ENCODE data around the gene CHTOP. TPM values are rescaled to one million over a fixed set of nuclear protein-coding genes. Genes with fewer than 3 reads are reported as not detected.
A peak's percentile ranks its signal among the peaks of the same experiment; 100 is the strongest.
"Not testable (repeated sequence)": the region's sequence is repeated elsewhere in the genome, so short reads cannot be mapped to it uniquely, and the experiment has no call there.

CHTOP gene, protein sequence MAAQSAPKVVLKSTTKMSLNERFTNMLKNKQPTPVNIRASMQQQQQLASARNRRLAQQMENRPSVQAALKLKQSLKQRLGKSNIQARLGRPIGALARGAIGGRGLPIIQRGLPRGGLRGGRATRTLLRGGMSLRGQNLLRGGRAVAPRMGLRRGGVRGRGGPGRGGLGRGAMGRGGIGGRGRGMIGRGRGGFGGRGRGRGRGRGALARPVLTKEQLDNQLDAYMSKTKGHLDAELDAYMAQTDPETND
- 100 to 1,000 TPM; 121 to 142 (median 124) TPM for polyA plus RNA-seq (ENCODE audit: insufficient read length in 3 of 3)
- long read RNA-seq, donor 1, transcript CHTOP-204 (6 exons, 2,096 nt): minor isoform, 14 of 53 reads
- long read RNA-seq, donor 1, transcript CHTOP-203 (6 exons, 2,165 nt): major isoform, 20 of 53 reads
- long read RNA-seq, donor 1, partial matches to known transcripts: 18 of 53 reads
- long read RNA-seq, donor 1, other reads (novel, unspliced or antisense): 0 of 53 reads
- long read RNA-seq, donor 2, transcript CHTOP-203 (6 exons, 2,165 nt): major isoform, 15 of 60 reads
- long read RNA-seq, donor 2, partial matches to known transcripts: 38 of 60 reads
- long read RNA-seq, donor 2, other reads (novel, unspliced or antisense): 0 of 60 reads
- long read RNA-seq, donor 3, transcript CHTOP-204 (6 exons, 2,096 nt): minor isoform, 18 of 85 reads
- long read RNA-seq, donor 3, transcript CHTOP-203 (6 exons, 2,165 nt): major isoform, 30 of 85 reads
- long read RNA-seq, donor 3, partial matches to known transcripts: 29 of 85 reads
- long read RNA-seq, donor 3, other reads (novel, unspliced or antisense): 7 of 85 reads
- long read RNA-seq, donor 4, transcript CHTOP-204 (6 exons, 2,096 nt): minor isoform, 9 of 44 reads
- long read RNA-seq, donor 4, transcript CHTOP-203 (6 exons, 2,165 nt): major isoform, 18 of 44 reads
- long read RNA-seq, donor 4, partial matches to known transcripts: 16 of 44 reads
- long read RNA-seq, donor 4, other reads (novel, unspliced or antisense): 0 of 44 reads
- long read RNA-seq, donor 5: 0 reads
- long read RNA-seq, donor 6, transcript CHTOP-203 (6 exons, 2,165 nt): major isoform, 14 of 50 reads
- long read RNA-seq, donor 6, transcript CHTOP-204 (6 exons, 2,096 nt): minor isoform, 8 of 50 reads
- long read RNA-seq, donor 6, partial matches to known transcripts: 25 of 50 reads
- long read RNA-seq, donor 6, other reads (novel, unspliced or antisense): 0 of 50 reads
- long read RNA-seq, donor 7, transcript CHTOP-204 (6 exons, 2,096 nt): minor isoform, 10 of 58 reads
- long read RNA-seq, donor 7, transcript CHTOP-203 (6 exons, 2,165 nt): major isoform, 19 of 58 reads
- long read RNA-seq, donor 7, partial matches to known transcripts: 28 of 58 reads
- long read RNA-seq, donor 7, other reads (novel, unspliced or antisense): 0 of 58 reads
- long read RNA-seq, donor 8, transcript CHTOP-203 (6 exons, 2,165 nt): major isoform, 32 of 504 reads
- long read RNA-seq, donor 8, transcript CHTOP-204 (6 exons, 2,096 nt): minor isoform, 16 of 504 reads
- long read RNA-seq, donor 8, partial matches to known transcripts: 454 of 504 reads
- long read RNA-seq, donor 8, other reads (novel, unspliced or antisense): 0 of 504 reads
- long read RNA-seq, donor 9, transcript CHTOP-203 (6 exons, 2,165 nt): minor isoform, 10 of 36 reads
- long read RNA-seq, donor 9, transcript CHTOP-204 (6 exons, 2,096 nt): major isoform, 11 of 36 reads
- long read RNA-seq, donor 9, partial matches to known transcripts: 8 of 36 reads
- long read RNA-seq, donor 9, other reads (novel, unspliced or antisense): 5 of 36 reads
- long read RNA-seq, donor 10, transcript CHTOP-203 (6 exons, 2,165 nt): major isoform, 25 of 63 reads
- long read RNA-seq, donor 10, transcript CHTOP-204 (6 exons, 2,096 nt): minor isoform, 14 of 63 reads
- long read RNA-seq, donor 10, partial matches to known transcripts: 24 of 63 reads
- long read RNA-seq, donor 10, other reads (novel, unspliced or antisense): 0 of 63 reads
- long read RNA-seq, donor 11, transcript CHTOP-204 (6 exons, 2,096 nt): minor isoform, 6 of 42 reads
- long read RNA-seq, donor 11, transcript CHTOP-203 (6 exons, 2,165 nt): major isoform, 19 of 42 reads
- long read RNA-seq, donor 11, partial matches to known transcripts: 16 of 42 reads
- long read RNA-seq, donor 11, other reads (novel, unspliced or antisense): 0 of 42 reads
- long read RNA-seq, donor 12, transcript CHTOP-204 (6 exons, 2,096 nt): major isoform, 8 of 21 reads
- long read RNA-seq, donor 12, partial matches to known transcripts: 8 of 21 reads
- long read RNA-seq, donor 12, other reads (novel, unspliced or antisense): 0 of 21 reads
- long read RNA-seq, donor 13, transcript CHTOP-202 (4 exons, 1,094 nt): minor isoform, 5 of 101 reads
- long read RNA-seq, donor 13, transcript CHTOP-204 (6 exons, 2,096 nt): minor isoform, 17 of 101 reads
- long read RNA-seq, donor 13, transcript CHTOP-203 (6 exons, 2,165 nt): major isoform, 39 of 101 reads
- long read RNA-seq, donor 13, partial matches to known transcripts: 28 of 101 reads
- long read RNA-seq, donor 13, other reads (novel, unspliced or antisense): 9 of 101 reads
- long read RNA-seq, donor 14, transcript CHTOP-204 (6 exons, 2,096 nt): minor isoform, 6 of 30 reads
- long read RNA-seq, donor 14, transcript CHTOP-203 (6 exons, 2,165 nt): major isoform, 15 of 30 reads
- long read RNA-seq, donor 14, partial matches to known transcripts: 6 of 30 reads
- long read RNA-seq, donor 14, other reads (novel, unspliced or antisense): 0 of 30 reads
- long read RNA-seq, donor 15, transcript CHTOP-203 (6 exons, 2,165 nt): major isoform, 8 of 11 reads
- long read RNA-seq, donor 15, partial matches to known transcripts: 0 of 11 reads
- long read RNA-seq, donor 15, other reads (novel, unspliced or antisense): 0 of 11 reads
- long read RNA-seq, donor 16, transcript CHTOP-204 (6 exons, 2,096 nt): minor isoform, 36 of 160 reads
- long read RNA-seq, donor 16, transcript CHTOP-203 (6 exons, 2,165 nt): major isoform, 43 of 160 reads
- long read RNA-seq, donor 16, partial matches to known transcripts: 63 of 160 reads
- long read RNA-seq, donor 16, other reads (novel, unspliced or antisense): 11 of 160 reads

- peak; percentile 97 to 99 (median 98) for DNase-seq (ENCODE audit: extremely low read depth in 1 of 11, low read depth in 9 of 11, low spot score in 4 of 11)
These were observed at the start of gene CHTOP for GRCh38 chr1:153633754-153634665. CHTOP (plus strand) TSS chr1:153634066; CDS start chr1:153636589, 2,523 bp downstream.

GRCh38 chr1:153585006-153585405 is 48.9 kb upstream of the CHTOP start:
- DNase-seq (ENCODE audit: extremely low read depth in 1 of 11, low read depth in 9 of 11, low spot score in 4 of 11): no peak

DNA sequence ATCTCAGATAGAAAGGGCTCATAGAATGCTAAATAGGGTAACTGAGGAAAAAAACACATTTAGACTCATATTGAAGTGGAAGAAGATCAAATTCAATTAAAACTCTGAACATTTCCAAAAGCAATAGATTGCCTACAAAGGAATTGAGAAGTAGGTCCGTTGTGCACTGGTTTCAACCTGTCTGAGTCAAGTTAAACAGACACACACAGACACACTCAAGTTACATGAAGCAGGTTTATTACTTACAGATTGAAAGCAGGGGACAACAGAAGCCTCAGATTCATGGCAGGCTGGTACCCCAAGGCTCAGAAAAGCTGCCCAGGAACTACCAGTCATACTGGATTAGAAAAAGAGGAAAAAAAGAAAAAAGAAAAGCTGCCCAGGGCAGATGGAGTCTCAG is 47.5 kb upstream of the CHTOP start:
- DNase-seq (ENCODE audit: extremely low read depth in 1 of 11, low read depth in 9 of 11, low spot score in 4 of 11): no peak

DNA sequence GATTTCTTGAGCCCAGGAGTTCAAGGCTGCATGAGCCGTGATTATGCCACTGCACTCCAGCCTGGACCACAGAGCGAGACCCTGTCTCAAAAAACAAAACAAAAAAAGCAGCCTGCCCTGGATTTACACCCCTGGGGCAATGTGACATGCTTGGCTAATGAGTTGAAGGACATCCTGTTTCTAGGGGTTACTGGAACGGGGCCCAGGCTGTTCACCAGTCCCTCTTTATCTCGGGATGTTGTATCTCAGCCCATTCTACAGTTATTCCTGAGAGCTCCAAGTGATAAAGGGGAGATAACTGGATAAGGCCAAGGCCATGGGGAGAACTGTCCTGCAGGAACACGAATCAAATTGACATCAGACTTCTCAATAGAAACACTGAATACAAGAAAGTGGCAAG is 46.6 kb upstream of the CHTOP start:
- no peak for DNase-seq (ENCODE audit: extremely low read depth in 1 of 11, low read depth in 9 of 11, low spot score in 4 of 11)

DNA sequence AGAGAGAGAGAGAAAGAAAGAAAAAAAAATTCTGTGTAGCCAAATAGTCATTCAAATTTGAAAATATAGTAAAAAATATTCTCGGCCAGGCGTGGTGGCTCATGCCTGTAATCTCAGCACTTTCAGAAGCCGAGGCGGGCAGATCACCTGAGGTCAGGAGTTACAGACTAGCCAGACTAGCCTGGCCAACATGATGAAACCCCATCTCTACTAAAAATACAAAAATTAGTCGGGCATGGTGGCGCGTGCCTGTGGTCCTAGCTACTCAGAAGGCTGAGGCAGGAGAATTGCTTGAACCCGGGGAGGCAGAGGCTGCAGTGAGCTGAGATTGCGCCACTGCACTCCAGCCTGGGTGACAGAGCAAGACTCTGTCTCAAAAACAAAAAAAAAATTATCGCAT is 45.8 kb upstream of the CHTOP start:
- not testable (repeated sequence) for DNase-seq (ENCODE audit: extremely low read depth in 1 of 11, low read depth in 9 of 11, low spot score in 4 of 11)

GRCh38 chr1:153588482-153588881 is 45.4 kb upstream of the CHTOP start:
- DNase-seq (ENCODE audit: extremely low read depth in 1 of 11, low read depth in 9 of 11, low spot score in 4 of 11): no peak

DNA sequence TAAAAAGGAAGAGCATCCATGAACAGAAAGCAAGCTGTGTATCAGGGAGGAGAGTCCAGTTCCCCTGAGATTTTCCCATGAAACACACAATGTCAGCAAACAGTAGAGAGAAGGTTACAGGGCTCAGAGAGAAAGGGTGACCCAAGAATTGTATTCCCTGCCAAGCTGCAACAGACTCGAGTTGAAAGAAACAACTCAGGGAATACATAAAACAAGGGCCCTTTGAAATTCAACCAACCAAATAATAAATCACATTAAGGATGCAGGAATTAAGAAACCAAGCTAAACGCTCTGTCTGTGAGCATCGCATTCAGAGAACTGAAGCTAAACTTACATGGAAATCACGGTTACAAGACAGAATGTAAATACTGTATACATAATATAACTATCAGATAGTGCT is 41.1 kb upstream of the CHTOP start:
- DNase-seq (ENCODE audit: extremely low read depth in 1 of 11, low read depth in 9 of 11, low spot score in 4 of 11): no peak

DNA sequence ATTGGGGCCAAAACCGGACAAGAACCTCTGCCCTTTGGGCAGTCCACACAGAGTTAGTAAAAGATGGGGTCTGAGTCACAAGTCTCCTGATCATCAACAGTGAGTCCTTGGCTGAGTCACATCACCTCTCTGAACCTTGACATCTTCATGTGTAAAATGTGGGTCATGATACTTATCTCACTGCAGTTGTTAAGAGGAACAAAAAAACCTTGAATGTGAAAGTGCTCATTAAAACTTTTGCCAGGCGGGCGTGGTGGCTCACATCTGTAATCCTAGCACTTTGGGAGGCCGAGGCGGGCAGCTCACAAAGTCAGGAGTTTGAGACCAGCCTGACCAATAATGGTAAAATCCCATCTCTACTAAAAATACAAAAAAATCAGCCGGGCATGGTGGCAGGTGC is 36.7 kb upstream of the CHTOP start:
- no peak for DNase-seq (ENCODE audit: extremely low read depth in 1 of 11, low read depth in 9 of 11, low spot score in 4 of 11)

GRCh38 chr1:153598309-153599172 is 35.3 kb upstream of the CHTOP start:
- DNase-seq (ENCODE audit: extremely low read depth in 1 of 11, low read depth in 9 of 11, low spot score in 4 of 11): no peak

DNA sequence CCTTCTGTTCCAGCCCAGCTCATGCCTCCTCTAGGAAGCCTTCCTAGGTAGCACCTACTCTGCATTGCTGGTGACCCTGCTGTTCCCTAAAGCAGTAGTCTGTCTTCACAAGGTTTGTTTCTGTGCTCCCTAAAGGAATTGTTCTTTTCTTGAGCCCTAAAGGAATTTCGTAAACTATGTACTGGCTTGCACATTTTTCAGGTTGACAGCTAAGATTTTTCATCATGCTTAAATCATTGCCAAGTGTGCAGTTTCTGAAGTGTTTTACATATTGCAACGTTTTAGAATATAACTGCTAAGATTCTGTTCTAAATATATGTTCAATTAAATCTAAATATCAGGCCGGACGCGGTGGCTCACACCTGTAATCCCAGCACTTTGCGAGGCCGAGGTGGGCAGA is 34.0 kb upstream of the CHTOP start:
- no peak for DNase-seq (ENCODE audit: extremely low read depth in 1 of 11, low read depth in 9 of 11, low spot score in 4 of 11)

DNA sequence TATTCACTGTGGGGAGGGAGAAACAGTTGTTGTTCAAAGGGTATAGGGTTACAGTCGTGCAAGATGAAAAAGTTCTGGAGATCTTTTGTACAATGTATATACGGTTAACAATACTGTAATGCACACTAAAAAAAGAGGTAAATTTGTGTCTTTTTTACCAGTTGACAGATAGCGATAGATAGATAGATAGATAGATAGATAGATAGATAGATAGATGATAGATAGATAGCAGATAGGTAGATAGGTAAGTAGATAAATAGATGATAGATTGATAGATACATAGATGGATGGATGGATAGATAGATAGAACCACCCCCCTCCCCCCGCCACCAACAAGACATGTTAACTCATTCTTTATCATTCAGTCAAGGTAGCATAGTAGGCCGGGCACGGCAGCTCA is 31.1 kb upstream of the CHTOP start:
- DNase-seq (ENCODE audit: extremely low read depth in 1 of 11, low read depth in 9 of 11, low spot score in 4 of 11): no peak

DNA sequence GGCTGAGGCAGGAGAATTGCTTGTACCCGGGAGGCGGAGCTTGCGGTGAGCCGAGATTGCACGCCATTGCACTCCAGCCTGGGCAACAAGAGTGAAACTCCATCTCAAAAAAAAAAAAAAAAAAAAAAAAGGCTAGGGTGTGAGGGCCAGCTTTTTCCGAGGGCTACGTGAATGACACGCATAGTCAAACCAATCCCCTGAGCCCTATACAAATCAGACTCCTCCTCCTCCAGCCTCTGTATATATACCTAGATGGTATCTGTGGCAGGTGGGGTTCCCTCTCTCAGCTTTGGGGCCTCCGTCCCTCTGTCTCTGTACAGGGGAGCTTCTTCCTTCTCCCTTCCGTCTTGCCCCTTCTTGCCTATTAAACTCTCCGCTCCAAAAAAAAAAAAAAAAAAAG is 27.7 kb upstream of the CHTOP start:
- no peak for DNase-seq (ENCODE audit: extremely low read depth in 1 of 11, low read depth in 9 of 11, low spot score in 4 of 11)

DNA sequence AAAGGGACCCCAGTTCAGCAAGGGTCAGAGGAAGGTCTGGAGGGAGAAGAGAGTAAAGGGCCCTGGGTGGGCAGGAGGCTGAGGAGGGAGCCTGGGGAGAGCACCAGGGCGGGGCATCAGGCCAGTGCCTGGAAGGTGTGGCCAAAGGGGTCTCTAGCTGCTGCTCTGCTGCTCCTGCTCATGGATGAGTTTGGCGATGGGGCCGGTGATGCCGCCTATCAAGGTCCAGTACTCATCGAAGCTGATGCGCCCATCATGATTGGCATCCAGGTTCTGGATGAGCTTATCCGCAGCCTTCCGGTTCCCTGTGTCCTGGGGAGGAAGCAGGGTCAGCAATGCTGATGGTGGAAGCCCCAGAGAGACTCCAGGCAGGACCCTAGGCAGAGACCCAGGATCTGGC is 26.5 kb upstream of the CHTOP start:
- DNase-seq (ENCODE audit: extremely low read depth in 1 of 11, low read depth in 9 of 11, low spot score in 4 of 11): no peak
